Subcutaneous abdominal adipose tissue (tissue), 5 donors: ENCODE measurements around the gene DIDO1.
A peak's percentile ranks its signal among the peaks of the same experiment; 100 is the strongest.

Experiments used
- H3K27ac ChIP-seq: one replicate; pipeline ENCODE4 v1.7.0; 2013; ENCODE audit warnings: low read depth, mild to moderate bottlenecking, inconsistent platforms, low read length, moderate library complexity
- H3K27me3 ChIP-seq, 5 donors: one replicate each; pipeline ENCODE4 v1.7.0; 2013; ENCODE audit warnings: low read length in 5 of 5, inconsistent platforms in 1 of 5; ENCODE audit not compliant: control insufficient read depth in 5 of 5, insufficient read depth in 4 of 5
- H3K36me3 ChIP-seq, 5 donors: one replicate each; pipeline ENCODE4 v1.7.0; 2013; ENCODE audit warnings: low read length in 5 of 5; ENCODE audit not compliant: control insufficient read depth in 5 of 5, insufficient read depth in 5 of 5
- H3K4me1 ChIP-seq, 5 donors: one replicate each; pipeline ENCODE4 v1.7.0; 2013; ENCODE audit warnings: low read length in 5 of 5, mild to moderate bottlenecking in 3 of 5, moderate library complexity in 1 of 5; ENCODE audit not compliant: control insufficient read depth in 5 of 5, insufficient read depth in 5 of 5
- H3K4me3 ChIP-seq, 5 donors: one replicate each; pipeline ENCODE4 v1.7.0; 2013; ENCODE audit warnings: low read length in 5 of 5, low read depth in 1 of 5
- H3K9ac ChIP-seq, 5 donors: one replicate each; pipeline ENCODE4 v1.7.0; 2013; ENCODE audit warnings: low read length in 5 of 5, mild to moderate bottlenecking in 4 of 5, moderate library complexity in 3 of 5
- H3K9me3 ChIP-seq, 5 donors: one replicate each; pipeline ENCODE4 v1.7.0; 2013; ENCODE audit warnings: low read length in 5 of 5; ENCODE audit not compliant: control insufficient read depth in 5 of 5
- donor health status: healthy.
- donor health status: healthy.
- donor health status: healthy.
- donor health status: healthy.
- donor health status: healthy.

DIDO1 gene

GRCh38 chr20:62921119-62921687 is 5.1 kb downstream of the DIDO1 start:
- Histone ChIP-seq H3K9ac (no peak overlapping the region), H3K4me3 (no peak overlapping the region), H3K36me3 (no peaks in the 10 kb centered on the region), H3K27me3 (no peaks in the 10 kb centered on the region), H3K9me3 (no peaks in the 10 kb centered on the region), H3K27ac (peak overlapping the region; percentile 40), H3K4me1 (peaks cover 19 to 92% (median 89%) of the 10 kb centered on the region in 5 donors)

DNA sequence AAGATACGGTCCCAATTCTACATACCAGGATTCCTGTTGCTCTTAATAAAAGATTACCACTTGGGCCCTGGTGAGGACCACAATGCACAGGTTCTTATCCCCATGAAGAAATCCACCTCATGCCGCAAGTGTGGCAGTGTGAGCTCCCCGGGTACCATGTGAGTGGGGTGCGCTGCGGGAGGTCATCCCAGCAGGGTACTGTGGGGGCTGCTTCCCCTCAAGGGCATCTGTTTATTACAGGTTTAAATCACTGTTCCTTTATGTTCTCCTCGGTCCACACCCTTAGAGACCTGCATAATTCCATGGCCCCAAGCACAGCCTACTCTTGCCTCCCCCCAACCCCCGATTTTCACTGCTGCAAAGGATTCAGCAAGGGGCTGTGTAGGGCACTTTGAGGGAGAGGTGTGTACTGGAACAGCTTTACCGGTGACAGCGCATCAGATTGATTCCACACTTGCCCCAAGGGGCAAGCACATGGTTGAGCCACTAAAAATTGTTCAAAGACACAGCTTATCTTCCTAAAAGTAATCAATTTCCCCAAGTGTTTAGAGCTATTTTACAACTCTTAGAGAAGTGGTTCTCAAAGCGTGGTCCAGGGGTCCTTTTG is 6.2 kb downstream of the DIDO1 start:
- H3K9me3 ChIP-seq: no peaks in the 10 kb centered on the region
- H3K27ac ChIP-seq: no peak overlapping the region
- no peaks in the 10 kb centered on the region for H3K27me3 ChIP-seq
- H3K36me3 ChIP-seq: no peaks in the 10 kb centered on the region
- no peak overlapping the region for H3K4me3 ChIP-seq
- no peak overlapping the region for H3K9ac ChIP-seq
- H3K4me1 ChIP-seq: peaks cover 17 to 94% (median 89%) of the 10 kb centered on the region in 5 donors

GRCh38 chr20:62918831-62919230 is 7.5 kb downstream of the DIDO1 start:
- no peaks in the 10 kb centered on the region for H3K9me3 ChIP-seq
- H3K27me3 ChIP-seq: no peaks in the 10 kb centered on the region
- H3K4me1 ChIP-seq: peaks cover 9 to 92% (median 89%) of the 10 kb centered on the region in 5 donors
- no peak overlapping the region for H3K27ac ChIP-seq
- H3K9ac ChIP-seq: no peak overlapping the region
- peak overlapping the region in 1 of 5 donors; percentile 4 for H3K4me3 ChIP-seq
- no peaks in the 10 kb centered on the region for H3K36me3 ChIP-seq

DNA sequence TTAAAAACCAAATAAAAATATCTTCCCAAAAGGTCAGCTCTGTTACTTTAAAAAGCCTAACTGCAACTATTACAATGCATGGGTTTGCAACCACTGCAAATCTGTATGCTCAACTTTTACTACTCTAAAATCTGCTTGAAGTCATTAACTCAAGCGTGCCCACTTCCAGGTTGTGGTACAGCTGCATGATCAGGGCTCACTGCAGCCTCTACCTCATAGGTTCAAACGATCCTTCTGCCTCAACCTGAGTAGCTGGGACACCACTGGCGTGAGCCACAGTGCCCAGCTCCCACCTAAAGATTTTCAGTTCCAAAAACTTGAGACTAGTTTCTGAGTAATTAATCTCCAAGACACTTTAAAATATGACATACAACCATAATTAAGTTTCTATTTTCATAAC is 8.2 kb downstream of the DIDO1 start:
- Histone ChIP-seq H3K36me3 (peaks cover 0 to 5% (median 4%) of the 10 kb centered on the region in 5 donors), H3K27me3 (no peaks in the 10 kb centered on the region), H3K9ac (no peak overlapping the region), H3K4me1 (peaks cover 4 to 88% (median 85%) of the 10 kb centered on the region in 5 donors), H3K27ac (no peak overlapping the region), H3K9me3 (no peaks in the 10 kb centered on the region), H3K4me3 (no peak overlapping the region)

- Histone ChIP-seq H3K4me3 (no peak overlapping the region), H3K9me3 (no peaks in the 10 kb centered on the region), H3K4me1 (peaks cover 4 to 87% (median 82%) of the 10 kb centered on the region in 5 donors), H3K36me3 (peaks cover 0 to 9% (median 8%) of the 10 kb centered on the region in 5 donors), H3K27ac (no peak overlapping the region), H3K27me3 (no peaks in the 10 kb centered on the region), H3K9ac (no peak overlapping the region)
Observed at GRCh38 chr20:62917720-62918119, 8.6 kb downstream of the DIDO1 start.

DNA sequence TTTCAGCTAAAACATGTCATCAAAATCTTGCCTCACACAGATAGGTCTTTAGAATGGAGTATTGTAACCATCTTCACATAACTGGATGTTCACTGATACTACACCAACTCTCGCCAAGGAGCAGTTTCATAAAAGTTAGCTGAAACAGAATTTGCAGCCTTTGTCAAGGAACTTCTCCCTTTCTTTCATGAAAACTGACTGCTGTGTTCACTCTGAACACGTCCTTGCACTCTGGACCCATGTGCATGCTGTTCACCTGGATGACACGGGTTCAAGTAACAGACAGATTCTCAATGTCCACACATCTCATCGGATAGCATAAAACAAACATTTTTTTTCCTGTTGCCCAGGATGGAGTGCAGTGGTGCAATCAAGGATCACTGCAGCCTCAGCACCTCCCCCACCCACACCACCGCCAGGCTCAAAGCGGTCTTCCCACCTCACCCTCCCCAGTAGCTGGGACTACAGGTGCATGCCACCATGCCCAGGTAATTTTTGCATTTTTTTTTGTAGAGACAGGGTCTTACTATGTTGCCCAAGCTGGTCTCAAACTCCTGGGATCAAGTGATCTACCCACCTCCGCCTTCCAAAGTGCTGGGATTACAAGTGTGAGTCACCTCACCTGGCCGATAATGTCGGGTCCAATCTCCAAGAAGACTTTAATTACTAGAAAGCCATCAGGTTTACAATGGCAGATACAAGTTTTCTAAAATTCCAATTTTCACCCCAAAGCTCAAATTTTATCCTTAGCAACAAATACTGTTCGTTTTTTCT is 9.4 kb downstream of the DIDO1 start:
- H3K27me3 ChIP-seq: no peaks in the 10 kb centered on the region
- H3K36me3 ChIP-seq: peaks cover 0 to 14% (median 12%) of the 10 kb centered on the region in 5 donors
- no peak overlapping the region for H3K4me3 ChIP-seq
- H3K9ac ChIP-seq: peak overlapping the region in 1 of 5 donors; percentile 20
- peaks cover 4 to 79% (median 76%) of the 10 kb centered on the region in 5 donors for H3K4me1 ChIP-seq
- H3K27ac ChIP-seq: no peak overlapping the region
- H3K9me3 ChIP-seq: no peaks in the 10 kb centered on the region

DNA sequence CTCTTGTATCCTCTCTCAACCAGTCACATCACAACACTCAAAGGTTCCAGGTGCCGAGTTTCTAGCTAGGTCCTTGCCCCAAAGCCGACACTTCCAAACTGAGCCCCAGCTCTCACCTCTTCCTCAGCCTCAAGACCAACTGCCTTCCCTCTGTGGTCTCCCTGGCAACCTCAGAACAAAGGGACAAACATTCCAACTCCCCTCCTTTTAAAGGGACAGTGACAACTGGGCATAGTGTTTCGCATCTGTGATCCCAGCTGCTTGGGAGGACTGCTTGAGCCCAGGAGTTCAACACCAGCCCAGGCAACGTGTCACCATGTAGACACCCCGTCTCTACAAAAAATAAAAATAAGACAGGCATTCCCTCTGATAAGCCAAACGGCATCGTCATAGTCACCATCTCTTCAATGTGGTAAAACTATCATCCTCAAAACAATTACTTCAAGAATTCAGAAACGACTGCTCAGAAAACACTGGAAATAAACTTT is 11.3 kb downstream of the DIDO1 start:
- peaks cover 0 to 33% (median 31%) of the 10 kb centered on the region in 5 donors for H3K36me3 ChIP-seq
- H3K27me3 ChIP-seq: no peaks in the 10 kb centered on the region
- H3K4me3 ChIP-seq: peak overlapping the region in 4 of 5 donors; percentile 8 to 59 (median 30)
- H3K4me1 ChIP-seq: peaks cover 4 to 60% (median 59%) of the 10 kb centered on the region in 5 donors
- H3K27ac ChIP-seq: no peak overlapping the region
- H3K9ac ChIP-seq: peak overlapping the region in 2 of 5 donors; percentile 22 to 54
- no peaks in the 10 kb centered on the region for H3K9me3 ChIP-seq

DNA sequence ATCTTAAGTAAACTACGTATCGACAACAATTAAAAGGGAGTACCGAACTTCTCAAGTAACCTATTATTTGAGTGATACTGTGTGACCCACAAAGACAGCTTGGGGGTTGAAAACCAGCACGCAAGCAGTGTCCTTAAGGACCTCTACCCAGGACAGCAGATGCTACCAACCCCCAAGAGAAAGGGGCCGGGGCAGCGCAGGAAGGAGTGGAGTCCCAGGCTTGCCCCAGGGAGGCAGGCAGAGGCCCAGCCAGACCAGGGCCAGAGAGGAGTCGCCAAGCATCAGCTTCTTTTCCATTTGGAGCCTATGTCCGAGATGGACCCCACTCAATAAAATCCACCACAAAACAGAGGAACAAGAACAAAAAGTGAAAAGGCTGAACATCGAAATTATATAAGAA is 11.9 kb downstream of the DIDO1 start:
- Histone ChIP-seq H3K9ac (peak overlapping the region in 3 of 5 donors; percentile 22 to 54 (median 31)), H3K9me3 (no peaks in the 10 kb centered on the region), H3K27me3 (no peaks in the 10 kb centered on the region), H3K4me3 (no peak overlapping the region), H3K27ac (no peak overlapping the region), H3K4me1 (peaks cover 4 to 54% (median 54%) of the 10 kb centered on the region in 5 donors), H3K36me3 (peaks cover 3 to 39% (median 37%) of the 10 kb centered on the region in 5 donors)

GRCh38 chr20:62913043-62913630 is 13.2 kb downstream of the DIDO1 start:
- no peaks in the 10 kb centered on the region for H3K27me3 ChIP-seq
- no peaks in the 10 kb centered on the region for H3K9me3 ChIP-seq
- no peak overlapping the region for H3K9ac ChIP-seq
- H3K4me1 ChIP-seq: peaks cover 2 to 43% (median 41%) of the 10 kb centered on the region in 5 donors
- no peak overlapping the region for H3K4me3 ChIP-seq
- no peak overlapping the region for H3K27ac ChIP-seq
- H3K36me3 ChIP-seq: peaks cover 3 to 52% (median 50%) of the 10 kb centered on the region in 5 donors
